ENCODE results near the gene PTPRE. TPM values are rescaled to one million over a fixed set of nuclear protein-coding genes. Genes with fewer than 3 reads are reported as not detected.

The PTPRE gene
- total RNA-seq, 1 donor from 2014 or later, result 13.8 TPM

- Histone ChIP-seq H3K36me3 (no peaks in the 10 kb centered on the region), H3K4me1 (no peaks in the 10 kb centered on the region), H3K9me3 (replicated peaks) (peaks cover 7% of the 10 kb centered on the region), H3K4me3 (no peak overlapping the region), H3K27me3 (ENCODE audit: low read depth) (no peaks in the 10 kb centered on the region), H3K27ac (replicated peaks) (no peak overlapping the region)
- no peak for DNase-seq
- intact Hi-C loops (cut with micrococcal nuclease), result no loop called here
- TF ChIP-seq, protein P1, sequence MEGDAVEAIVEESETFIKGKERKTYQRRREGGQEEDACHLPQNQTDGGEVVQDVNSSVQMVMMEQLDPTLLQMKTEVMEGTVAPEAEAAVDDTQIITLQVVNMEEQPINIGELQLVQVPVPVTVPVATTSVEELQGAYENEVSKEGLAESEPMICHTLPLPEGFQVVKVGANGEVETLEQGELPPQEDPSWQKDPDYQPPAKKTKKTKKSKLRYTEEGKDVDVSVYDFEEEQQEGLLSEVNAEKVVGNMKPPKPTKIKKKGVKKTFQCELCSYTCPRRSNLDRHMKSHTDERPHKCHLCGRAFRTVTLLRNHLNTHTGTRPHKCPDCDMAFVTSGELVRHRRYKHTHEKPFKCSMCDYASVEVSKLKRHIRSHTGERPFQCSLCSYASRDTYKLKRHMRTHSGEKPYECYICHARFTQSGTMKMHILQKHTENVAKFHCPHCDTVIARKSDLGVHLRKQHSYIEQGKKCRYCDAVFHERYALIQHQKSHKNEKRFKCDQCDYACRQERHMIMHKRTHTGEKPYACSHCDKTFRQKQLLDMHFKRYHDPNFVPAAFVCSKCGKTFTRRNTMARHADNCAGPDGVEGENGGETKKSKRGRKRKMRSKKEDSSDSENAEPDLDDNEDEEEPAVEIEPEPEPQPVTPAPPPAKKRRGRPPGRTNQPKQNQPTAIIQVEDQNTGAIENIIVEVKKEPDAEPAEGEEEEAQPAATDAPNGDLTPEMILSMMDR (IDR thresholded peaks at IDR 0.05; ENCODE audit: borderline replicate concordance), result no peak
Observed at GRCh38 chr10:127894146-127894545, 12.8 kb upstream of the PTPRE start.

- H3K9me3 ChIP-seq (replicated peaks), result peaks cover 7% of the 10 kb centered on the region
- intact Hi-C loops (cut with micrococcal nuclease), result no loop called here
Observed at GRCh38 chr10:127896590-127896989, 10.3 kb upstream of the PTPRE start.

GRCh38 chr10:127897177-127897576 is 9.7 kb upstream of the PTPRE start:
- H3K36me3 ChIP-seq, result no peaks in the 10 kb centered on the region
- intact Hi-C loops (cut with micrococcal nuclease), result no loop called here
- no peak overlapping the region for H3K4me3 ChIP-seq
- DNase-seq, result no peak
- TF ChIP-seq, protein P1 (IDR thresholded peaks at IDR 0.05; ENCODE audit: borderline replicate concordance), result no peak
- H3K9me3 ChIP-seq (replicated peaks), result peaks cover 7% of the 10 kb centered on the region
- no peak overlapping the region for H3K27ac ChIP-seq (replicated peaks)
- H3K4me1 ChIP-seq, result no peaks in the 10 kb centered on the region
- H3K27me3 ChIP-seq (ENCODE audit: low read depth), result no peaks in the 10 kb centered on the region

More at GRCh38 chr10:127896590-127896989, 10.3 kb upstream of the PTPRE start:
- Histone ChIP-seq H3K4me3 (no peak overlapping the region), H3K36me3 (no peaks in the 10 kb centered on the region), H3K27ac (replicated peaks) (no peak overlapping the region), H3K4me1 (no peaks in the 10 kb centered on the region), H3K27me3 (ENCODE audit: low read depth) (no peaks in the 10 kb centered on the region)
- TF ChIP-seq, protein P1 (IDR thresholded peaks at IDR 0.05; ENCODE audit: borderline replicate concordance), result no peak
- no peak for DNase-seq

DNA sequence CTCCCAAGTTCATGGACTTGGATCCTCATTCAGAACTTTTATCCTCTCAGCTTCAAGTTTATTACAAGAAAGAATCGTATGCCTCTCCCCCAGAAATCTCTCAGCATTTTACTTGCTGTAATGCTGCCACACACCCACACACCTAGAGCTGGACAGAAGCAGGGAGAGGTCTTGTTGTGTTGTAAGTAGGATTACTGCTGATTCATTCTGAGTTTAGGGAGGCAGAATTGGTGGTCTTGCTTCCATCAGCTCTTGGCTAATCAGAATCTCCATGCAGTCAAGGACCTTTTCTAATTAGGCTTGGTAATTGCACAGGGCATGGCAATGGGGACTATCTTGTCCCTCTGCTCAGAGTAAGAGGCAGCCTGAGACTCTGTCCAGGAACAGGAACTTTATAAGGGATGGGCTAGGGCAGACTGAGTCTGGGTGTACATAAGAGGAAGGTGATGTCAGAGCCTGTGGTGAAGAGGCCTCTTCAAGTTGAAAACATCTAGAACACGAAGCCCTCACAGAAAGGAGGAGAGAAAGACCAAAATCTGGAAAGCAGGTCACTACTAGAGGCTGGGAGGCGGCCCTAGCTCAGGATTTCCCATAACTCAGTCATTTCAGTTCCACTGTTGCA is 7.0 kb upstream of the PTPRE start:
- Histone ChIP-seq H3K9me3 (replicated peaks) (peaks cover 7% of the 10 kb centered on the region), H3K4me3 (no peak overlapping the region), H3K27me3 (ENCODE audit: low read depth) (no peaks in the 10 kb centered on the region), H3K36me3 (no peaks in the 10 kb centered on the region), H3K4me1 (no peaks in the 10 kb centered on the region), H3K27ac (replicated peaks) (no peak overlapping the region)
- TF ChIP-seq, protein P1 (IDR thresholded peaks at IDR 0.05; ENCODE audit: borderline replicate concordance), result no peak
- intact Hi-C loops (cut with micrococcal nuclease), result loop anchor here (10.0 kb wide), 1 partner anchor 165 kb away; no protein-coding TSS in a partner anchor
- DNase-seq, result no peak

GRCh38 chr10:127903789-127904188 is 3.1 kb upstream of the PTPRE start:
- no peak for DNase-seq
- Histone ChIP-seq H3K36me3 (no peaks in the 10 kb centered on the region), H3K27me3 (ENCODE audit: low read depth) (no peaks in the 10 kb centered on the region), H3K4me3 (no peak overlapping the region), H3K27ac (replicated peaks) (no peak overlapping the region), H3K4me1 (peaks cover 23% of the 10 kb centered on the region), H3K9me3 (replicated peaks) (no peaks in the 10 kb centered on the region)
- TF ChIP-seq, protein P1 (IDR thresholded peaks at IDR 0.05; ENCODE audit: borderline replicate concordance), result no peak
- intact Hi-C loops (cut with micrococcal nuclease), result loop anchor here (10.0 kb wide), 1 partner anchor 161 kb away; no protein-coding TSS in a partner anchor
